ENCODE data around the gene TGFB3.

- TF ChIP-seq TARDBP (IDR thresholded peaks at IDR 0.05) (no peak), SP1 (IDR thresholded peaks at IDR 0.05) (no peak), BHLHE40 (IDR thresholded peaks at IDR 0.05; ENCODE audit: borderline replicate concordance) (no peak), FOXM1 (IDR thresholded peaks at IDR 0.05; ENCODE audit: borderline replicate concordance) (no peak), FOXK2 (IDR thresholded peaks at IDR 0.05) (no peak), NFRKB (IDR thresholded peaks at IDR 0.05) (no peak), ZNF384 (IDR thresholded peaks at IDR 0.05) (no peak), FOXA1 (IDR thresholded peaks at IDR 0.05) (no peak), ELF4 (IDR thresholded peaks at IDR 0.05) (no peak), L3MBTL2 (conservative IDR thresholded peaks at IDR 0.05) (no peak), SUZ12 (IDR thresholded peaks at IDR 0.05) (no peak), HDGF (IDR thresholded peaks at IDR 0.05; ENCODE audit: borderline replicate concordance) (no peak)
- TF ChIP-seq, protein P1, sequence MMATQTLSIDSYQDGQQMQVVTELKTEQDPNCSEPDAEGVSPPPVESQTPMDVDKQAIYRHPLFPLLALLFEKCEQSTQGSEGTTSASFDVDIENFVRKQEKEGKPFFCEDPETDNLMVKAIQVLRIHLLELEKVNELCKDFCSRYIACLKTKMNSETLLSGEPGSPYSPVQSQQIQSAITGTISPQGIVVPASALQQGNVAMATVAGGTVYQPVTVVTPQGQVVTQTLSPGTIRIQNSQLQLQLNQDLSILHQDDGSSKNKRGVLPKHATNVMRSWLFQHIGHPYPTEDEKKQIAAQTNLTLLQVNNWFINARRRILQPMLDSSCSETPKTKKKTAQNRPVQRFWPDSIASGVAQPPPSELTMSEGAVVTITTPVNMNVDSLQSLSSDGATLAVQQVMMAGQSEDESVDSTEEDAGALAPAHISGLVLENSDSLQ (IDR thresholded peaks at IDR 0.05), result peak; percentile 70
These were observed 647 bp upstream of the TGFB3 start for GRCh38 chr14:75982266-75983018.

Measured in HEK293T (cell line).